ENCODE measurements around the gene SELENON.

The SELENON gene

GRCh38 chr1:25793585-25794170 lies 6.3 kb upstream of the SELENON start:
- no peak for DNase-seq (ENCODE audit: low read depth, low spot score)

DNA sequence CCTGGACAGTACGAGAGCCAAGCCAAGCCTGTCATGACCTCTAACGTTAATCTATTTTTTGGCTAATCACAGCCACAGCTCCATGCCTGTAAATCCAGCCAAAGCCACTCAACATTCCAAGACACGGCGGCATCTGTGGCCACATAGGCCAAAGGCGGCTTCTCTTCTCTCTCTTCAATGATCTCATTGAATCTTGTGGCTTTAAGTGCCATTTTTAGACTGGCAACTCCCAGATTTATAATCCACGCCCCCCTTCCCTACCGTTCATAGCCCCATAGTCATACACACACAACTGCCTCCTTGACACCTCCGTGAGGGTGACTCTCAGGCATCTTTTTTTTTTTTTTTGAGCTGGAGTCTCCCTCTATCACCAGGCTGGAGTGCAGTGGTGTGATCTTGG lies 5.7 kb upstream of the SELENON start:
- DNase-seq (ENCODE audit: low read depth, low spot score): no peak

GRCh38 chr1:25795211-25795610 lies 4.8 kb upstream of the SELENON start:
- DNase-seq (ENCODE audit: low read depth, low spot score): no peak

GRCh38 chr1:25795946-25796810 lies 3.8 kb upstream of the SELENON start:
- DNase-seq (ENCODE audit: low read depth, low spot score): no peak

DNA sequence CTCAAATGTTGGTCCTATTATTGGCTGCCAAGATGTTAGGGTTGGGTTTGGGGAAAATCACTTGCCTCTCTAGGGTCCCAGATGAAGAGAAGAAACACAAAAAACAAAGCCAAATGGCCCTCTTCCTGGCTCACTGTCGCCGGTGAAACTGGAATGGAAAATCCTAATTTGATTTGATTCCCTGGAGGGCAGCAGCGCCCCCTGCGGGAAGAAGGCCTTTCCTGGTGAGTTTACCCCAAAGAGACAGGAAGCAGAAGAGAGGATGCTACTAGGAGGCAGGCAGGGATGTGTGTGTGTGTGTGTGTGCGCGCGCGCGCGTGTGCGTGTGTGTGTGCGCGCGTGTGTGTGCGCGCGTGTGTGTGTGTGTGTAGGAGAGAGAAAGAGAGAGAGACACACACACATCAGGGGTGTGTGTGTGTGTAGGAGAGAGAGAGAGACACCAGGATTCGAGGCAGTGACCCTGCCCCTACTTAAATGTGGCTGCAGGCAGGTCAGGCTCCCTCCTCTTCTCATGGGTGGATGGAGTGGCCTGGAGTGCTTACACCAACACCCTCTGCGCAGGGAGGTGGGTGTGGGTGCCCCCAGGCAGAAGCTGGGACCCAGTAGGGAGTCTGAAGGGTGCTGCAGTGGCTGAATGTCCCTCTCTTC lies 3.1 kb upstream of the SELENON start:
- no peak for DNase-seq (ENCODE audit: low read depth, low spot score)

DNA sequence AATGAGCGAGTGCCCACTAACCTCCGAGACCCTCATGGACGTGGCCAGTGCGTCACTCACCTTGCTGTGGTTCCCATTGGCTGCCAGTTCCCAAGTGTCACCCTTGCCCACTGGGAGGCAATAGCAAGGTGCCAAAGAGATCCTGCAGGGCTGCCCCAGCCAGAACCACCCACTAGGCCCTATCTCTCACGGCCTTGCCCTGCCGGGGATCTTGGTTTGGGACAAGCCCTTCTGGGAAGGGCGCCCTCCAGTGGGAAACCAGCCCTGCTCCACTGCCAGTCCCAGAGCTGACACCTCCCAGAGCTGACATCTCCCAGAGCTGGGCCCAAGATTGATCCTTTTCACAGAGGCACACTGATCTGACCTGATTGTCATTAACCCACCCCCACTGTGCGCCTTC lies 2.1 kb upstream of the SELENON start:
- DNase-seq (ENCODE audit: low read depth, low spot score): no peak

DNA sequence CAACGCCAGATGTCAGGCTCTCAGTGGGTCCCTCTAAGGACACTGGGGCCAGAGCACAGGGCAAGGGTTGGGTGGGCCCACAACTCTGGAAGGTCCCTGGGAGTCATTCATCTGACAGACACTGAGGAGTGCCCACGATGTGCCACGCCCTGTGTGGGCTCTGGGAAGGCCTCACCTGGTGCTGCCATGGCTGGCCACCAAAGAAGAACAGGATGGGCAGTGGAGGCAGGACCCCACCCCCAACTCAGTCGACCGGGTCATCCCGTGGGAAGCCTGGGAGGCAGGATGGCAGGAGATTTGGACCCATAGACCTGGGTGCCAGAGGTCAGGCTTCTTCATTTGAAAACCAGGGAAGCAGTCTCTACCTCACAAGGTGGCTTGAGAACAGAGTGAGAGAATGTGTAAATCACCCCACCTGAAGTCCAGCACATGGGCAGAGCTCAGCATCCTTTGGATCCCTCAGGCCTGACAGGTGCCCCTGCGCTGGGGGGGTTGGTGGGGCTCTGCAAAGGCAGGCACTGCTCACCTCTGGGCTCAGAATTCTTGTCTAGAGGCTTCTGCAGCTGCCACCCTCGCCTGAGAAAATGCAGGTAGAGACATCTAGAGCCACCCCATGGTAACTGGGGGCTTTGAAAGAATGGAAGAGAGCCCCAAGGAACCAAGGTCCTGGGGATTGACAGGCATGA lies 1.2 kb upstream of the SELENON start:
- DNase-seq (ENCODE audit: low read depth, low spot score): no peak

DNA sequence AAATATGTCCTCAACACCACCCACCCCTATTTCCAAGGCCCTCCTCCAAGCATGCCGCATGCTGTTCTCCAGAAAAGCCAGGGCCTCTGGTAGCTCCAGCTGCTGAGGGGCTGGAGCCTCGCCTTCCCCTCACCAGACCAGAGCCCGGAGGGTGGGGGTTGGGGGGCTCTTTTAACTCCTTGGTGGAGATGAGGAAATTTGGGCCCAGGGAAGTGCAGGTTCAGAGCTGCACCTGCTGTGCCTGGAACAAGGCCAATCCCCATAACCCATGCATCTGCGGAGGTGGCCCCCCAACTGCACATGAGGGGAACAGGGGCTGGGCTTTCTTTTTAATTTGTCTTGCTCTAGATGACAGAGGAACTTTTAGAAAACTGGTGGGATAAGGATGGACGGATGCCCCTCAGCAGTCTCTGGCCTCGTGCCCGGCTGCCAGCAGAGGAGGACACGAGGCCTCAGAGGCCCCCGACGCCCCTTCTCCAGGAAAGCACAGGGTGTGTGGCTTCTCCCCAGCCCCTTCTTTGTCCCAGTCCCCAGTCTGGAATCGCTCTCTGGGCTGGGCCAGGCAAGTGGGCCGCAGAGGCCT lies 550 bp upstream of the SELENON start:
- DNase-seq (ENCODE audit: low read depth, low spot score): no peak

- DNase-seq (ENCODE audit: low read depth, low spot score): no peak
Observed at GRCh38 chr1:25800703-25801377, 847 bp downstream of the SELENON start.

DNA sequence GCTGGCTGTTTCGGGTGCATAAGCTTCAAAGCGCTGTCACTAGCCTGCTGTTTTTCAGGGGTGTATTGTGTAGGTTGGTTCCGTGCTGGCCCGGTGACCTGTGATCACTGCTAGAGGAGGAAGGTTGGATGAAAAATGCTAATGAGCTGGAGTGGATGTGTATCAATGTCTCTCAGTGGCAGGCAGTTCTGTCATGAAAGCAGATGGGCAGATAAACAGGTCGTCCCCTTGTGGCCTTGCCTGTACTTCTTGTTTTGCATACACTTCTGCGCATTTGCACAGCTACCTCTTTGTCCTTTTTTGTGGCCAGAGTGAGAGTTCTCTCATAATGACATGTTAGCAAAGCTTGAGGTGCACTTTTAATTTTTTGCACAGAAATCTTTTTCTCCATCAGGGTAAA lies 2.9 kb downstream of the SELENON start:
- no peak for DNase-seq (ENCODE audit: low read depth, low spot score)

DNA sequence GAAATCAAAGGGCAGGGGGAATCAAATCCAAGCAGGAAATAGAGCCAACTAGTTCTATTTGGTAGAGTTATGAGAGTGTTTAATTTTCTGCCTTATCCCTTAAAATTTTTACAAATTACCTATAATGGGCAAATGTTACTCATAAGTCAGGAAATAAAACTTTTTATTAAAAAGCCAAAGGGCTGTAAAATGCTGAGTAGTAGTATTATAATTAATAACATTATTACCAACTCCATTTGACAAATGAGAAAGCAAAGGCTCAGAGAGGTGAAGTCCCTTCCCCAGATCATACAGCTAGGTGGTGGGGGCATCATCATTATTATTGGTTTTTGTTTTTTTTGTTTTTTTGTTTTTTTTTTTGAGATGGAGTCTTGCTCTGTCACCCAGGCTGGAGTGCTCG lies 3.4 kb downstream of the SELENON start:
- DNase-seq (ENCODE audit: low read depth, low spot score): no peak

DNA sequence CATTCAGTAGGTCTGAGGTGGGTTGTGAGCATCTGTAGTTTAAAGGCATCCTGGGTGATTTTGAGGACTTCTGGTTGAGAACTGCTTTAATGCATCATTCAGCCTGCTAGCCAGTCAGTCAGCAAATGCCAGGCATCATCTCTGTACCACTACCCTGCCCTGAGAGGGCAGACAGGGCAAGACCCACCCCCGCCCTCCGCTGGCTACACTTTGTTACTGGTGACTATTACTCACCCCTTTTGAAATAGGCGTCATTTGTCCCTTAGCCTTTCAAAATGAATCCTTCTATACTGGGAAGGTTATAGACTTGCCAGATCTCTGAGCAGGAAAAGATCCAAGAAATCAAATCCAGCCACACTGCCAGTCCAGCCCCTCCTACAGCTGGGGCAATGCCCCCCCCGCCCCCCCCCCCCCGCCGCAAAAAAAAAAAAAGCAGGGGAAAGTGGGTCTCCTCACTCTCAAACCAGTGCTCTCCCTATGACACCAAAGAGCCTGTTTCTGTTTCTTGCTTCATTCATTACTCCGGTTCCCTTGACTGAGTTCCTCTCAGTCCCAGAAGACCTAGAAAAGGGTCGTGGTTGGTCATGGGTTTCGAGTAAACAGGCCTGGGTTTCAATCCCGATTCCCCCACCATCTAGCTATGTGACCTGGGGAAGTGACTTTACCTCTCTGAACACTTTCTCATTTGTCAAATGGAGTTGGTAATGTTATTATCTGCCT lies 4.4 kb downstream of the SELENON start:
- DNase-seq (ENCODE audit: low read depth, low spot score): no peak

DNA sequence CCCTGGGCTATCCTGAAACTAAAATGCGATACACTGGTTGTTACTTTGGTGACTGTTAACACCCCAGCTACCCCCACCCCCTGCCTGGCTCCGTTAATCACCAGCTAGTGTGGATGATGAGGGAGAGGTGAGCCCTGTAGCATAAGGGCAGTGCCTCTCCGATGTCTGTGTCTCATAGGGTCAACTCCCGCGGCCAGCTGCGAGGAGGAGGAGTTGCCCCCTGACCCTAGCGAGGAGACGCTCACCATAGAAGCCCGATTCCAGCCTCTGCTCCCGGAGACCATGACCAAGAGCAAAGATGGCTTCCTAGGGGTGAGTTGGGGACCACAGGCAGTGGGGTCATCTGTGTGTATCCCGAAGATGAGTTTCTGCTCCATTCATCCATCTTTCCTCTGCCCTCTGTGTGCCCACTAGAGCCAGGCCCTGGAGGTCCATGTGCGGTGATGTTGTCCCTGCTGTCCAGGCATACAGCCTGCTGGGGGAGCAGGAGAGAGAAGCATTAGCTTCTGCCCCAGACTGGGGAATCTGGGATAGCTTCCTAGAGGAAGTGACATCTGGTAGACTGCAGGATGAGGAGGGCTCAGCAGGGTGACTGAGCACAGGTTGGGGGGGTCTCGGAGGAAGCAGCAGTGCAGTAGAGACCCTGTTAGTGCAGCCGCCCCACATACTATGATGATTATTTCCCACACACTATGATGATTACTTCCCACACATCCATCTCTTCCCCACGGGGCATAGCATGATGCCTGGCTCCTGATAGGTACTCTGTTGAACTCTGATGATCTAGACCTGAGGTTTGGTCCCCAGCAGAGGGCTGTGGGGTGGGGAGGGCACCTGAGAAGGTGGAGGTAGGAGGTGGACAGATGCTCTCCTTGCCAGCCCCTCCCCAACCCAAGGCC lies 5.2 kb downstream of the SELENON start:
- DNase-seq (ENCODE audit: low read depth, low spot score): no peak

GRCh38 chr1:25805863-25806225 lies 5.9 kb downstream of the SELENON start:
- DNase-seq (ENCODE audit: low read depth, low spot score): no peak

GRCh38 chr1:25806418-25806817 lies 6.4 kb downstream of the SELENON start:
- no peak for DNase-seq (ENCODE audit: low read depth, low spot score)

DNA sequence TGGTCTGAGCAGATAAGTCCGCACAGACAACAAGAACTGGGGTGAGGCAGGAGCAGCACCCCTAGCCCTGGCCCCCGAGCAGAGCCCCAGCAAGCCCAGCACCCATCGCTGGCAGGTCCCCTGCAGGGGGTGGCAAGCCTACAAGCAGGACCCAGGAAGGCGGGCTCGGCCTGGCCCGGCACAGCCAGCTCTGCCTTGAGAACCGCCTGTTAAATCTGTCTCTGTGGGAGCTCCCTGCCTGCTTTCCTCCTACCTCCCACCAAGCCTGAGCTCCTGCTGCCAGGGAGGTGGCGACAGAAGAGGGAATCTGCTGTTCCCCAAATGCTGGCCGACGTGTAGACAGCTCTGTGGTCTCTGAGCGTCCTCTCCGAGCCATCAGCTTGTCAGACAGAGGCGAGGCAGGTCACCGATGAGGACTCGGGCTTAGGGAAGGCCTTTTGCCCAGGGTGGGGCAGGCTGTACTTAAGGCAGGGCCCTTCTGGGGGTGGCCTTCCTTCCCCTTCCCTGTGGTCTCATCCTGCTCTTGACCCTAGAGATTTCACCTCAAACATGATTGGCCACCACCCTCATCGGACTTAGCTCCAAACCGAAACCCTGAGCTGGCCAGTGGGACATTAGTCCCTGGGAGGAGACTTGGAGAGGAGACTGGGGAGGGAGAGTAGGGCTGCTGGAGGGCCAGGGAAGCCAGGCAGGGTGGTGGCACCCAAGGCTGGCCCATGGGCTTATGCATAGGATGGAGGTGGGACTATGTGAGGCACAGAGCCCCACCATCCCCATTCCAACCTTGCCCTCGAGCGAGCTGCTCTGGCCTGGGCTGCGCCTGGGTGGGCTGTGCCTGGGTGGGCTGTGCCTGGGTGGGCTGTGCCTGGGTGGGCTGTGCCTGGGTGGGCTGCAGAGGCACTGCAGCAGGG lies 7.7 kb downstream of the SELENON start:
- DNase-seq (ENCODE audit: low read depth, low spot score): no peak

- no peak for DNase-seq (ENCODE audit: low read depth, low spot score)
Observed at GRCh38 chr1:25808481-25809244, 8.7 kb downstream of the SELENON start.

Measured in iPS DF 19.7 (cell line).